Loucy (cell line): ENCODE measurements around the gene RASGEF1B.
A peak's percentile ranks its signal among the peaks of the same experiment; 100 is the strongest.

Experiments used
- H2AFZ ChIP-seq: fragments of 200-600 bp; sonication (generic); 2 replicates; pipeline ENCODE4 v1.6.0; 2016; ENCODE audit warnings: antibody characterized with exemption, mild to moderate bottlenecking, low read length, moderate library complexity
- H3F3A ChIP-seq: fragments of 200-600 bp; 2 replicates; pipeline ENCODE4 v1.6.0; 2016; ENCODE audit warnings: antibody characterized with exemption, low read depth, mild to moderate bottlenecking
- H3K27me3 ChIP-seq: fragments of 200-600 bp; sonication (generic); 2 replicates; pipeline ENCODE4 v1.6.1; 2014; ENCODE audit warnings: low read length, mild to moderate bottlenecking; ENCODE audit not compliant: insufficient read depth, poor library complexity, severe bottlenecking
- H3K36me3 ChIP-seq: fragments of 200-600 bp; sonication (generic); 2 replicates; pipeline ENCODE4 v1.6.1; 2016; ENCODE audit warnings: low read length; ENCODE audit not compliant: insufficient read depth
- H3K4me1 ChIP-seq: fragments of 200-600 bp; sonication (generic); 2 replicates; pipeline ENCODE4 v1.5.1; 2014; ENCODE audit warnings: low read length, mild to moderate bottlenecking; ENCODE audit not compliant: insufficient read depth, poor library complexity, severe bottlenecking
- H3K4me2 ChIP-seq: fragments of 200-600 bp; sonication (generic); 2 replicates; pipeline ENCODE4 v1.6.0; 2014; ENCODE audit warnings: antibody characterized with exemption, low read length, low read depth, mild to moderate bottlenecking; ENCODE audit not compliant: poor library complexity, severe bottlenecking
- H3K4me3 ChIP-seq: fragments of 200-600 bp; sonication (generic); 2 replicates; pipeline ENCODE4 v1.5.1; 2014; ENCODE audit warnings: low read length, mild to moderate bottlenecking, mixed read lengths; ENCODE audit not compliant: poor library complexity, severe bottlenecking
- H3K79me2 ChIP-seq: fragments of 200-600 bp; sonication (generic); 2 replicates; pipeline ENCODE4 v1.6.1; 2014; ENCODE audit warnings: low read length; ENCODE audit not compliant: insufficient read depth
- H3K9ac ChIP-seq: fragments of 200-600 bp; sonication (generic); 2 replicates; pipeline ENCODE4 v1.6.0; 2014; ENCODE audit warnings: mild to moderate bottlenecking, low read depth, low read length, moderate library complexity; ENCODE audit not compliant: poor library complexity, severe bottlenecking
- H3K9me2 ChIP-seq: fragments of 200-600 bp; sonication (generic); replicated peaks from 2 replicates; pipeline ENCODE4 v1.6.1; 2016; ENCODE audit warnings: low read depth, low read length, mixed read lengths
- H3K9me3 ChIP-seq: fragments of 200-600 bp; sonication (generic); 2 replicates; pipeline ENCODE4 v1.6.1; 2014; ENCODE audit warnings: mild to moderate bottlenecking, antibody characterized with exemption, low read length, low read depth; ENCODE audit not compliant: insufficient read depth
- H4K20me1 ChIP-seq: fragments of 200-600 bp; sonication (generic); 2 replicates; pipeline ENCODE4 v1.6.0; 2014; ENCODE audit warnings: antibody characterized with exemption, low read length, mild to moderate bottlenecking; ENCODE audit not compliant: insufficient read depth, poor library complexity, severe bottlenecking
- CTCF ChIP-seq: fragments of 200-600 bp; sonication (generic); conservative IDR thresholded peaks from 2 replicates; pipeline ENCODE4 v1.5.1; 2014; ENCODE audit warnings: mild to moderate bottlenecking, antibody characterized with exemption, low read length
- EZH2phosphoT487 ChIP-seq: fragments of 200-600 bp; IDR thresholded peaks from 2 replicates; pipeline ENCODE4 v1.6.1; 2018; ENCODE audit warnings: antibody characterized with exemption, mild to moderate bottlenecking, moderate library complexity, borderline replicate concordance

Gene RASGEF1B

GRCh38 chr4:81395239-81395638 is 76.5 kb downstream of the RASGEF1B start:
- Histone ChIP-seq H3K4me1 (peaks cover 12% of the 10 kb centered on the region), H4K20me1 (no peaks in the 10 kb centered on the region), H3K27me3 (no peaks in the 10 kb centered on the region), H3F3A (no peaks in the 10 kb centered on the region), H3K9me3 (no peaks in the 10 kb centered on the region), H3K4me3 (no peak overlapping the region), H3K36me3 (no peaks in the 10 kb centered on the region), H3K9me2 (no peaks in the 10 kb centered on the region), H2AFZ (no peak overlapping the region), H3K9ac (no peak overlapping the region), H3K4me2 (no peak overlapping the region), H3K79me2 (no peaks in the 10 kb centered on the region)
- TF ChIP-seq EZH2phosphoT487: no peak
- no peak for TF ChIP-seq CTCF

GRCh38 chr4:81392164-81392563 is 79.5 kb downstream of the RASGEF1B start:
- Histone ChIP-seq H3K79me2 (no peaks in the 10 kb centered on the region), H3K9me2 (no peaks in the 10 kb centered on the region), H3K9ac (no peak overlapping the region)

GRCh38 chr4:81389720-81390119 is 82.0 kb downstream of the RASGEF1B start:
- Histone ChIP-seq H3K4me2 (no peak overlapping the region), H4K20me1 (no peaks in the 10 kb centered on the region), H2AFZ (no peak overlapping the region), H3K79me2 (no peaks in the 10 kb centered on the region), H3K4me3 (no peak overlapping the region), H3K36me3 (no peaks in the 10 kb centered on the region), H3K27me3 (no peaks in the 10 kb centered on the region), H3K4me1 (peaks cover 12% of the 10 kb centered on the region), H3K9ac (no peak overlapping the region), H3F3A (no peaks in the 10 kb centered on the region), H3K9me2 (no peaks in the 10 kb centered on the region), H3K9me3 (no peaks in the 10 kb centered on the region)
- TF ChIP-seq CTCF: no peak
- no peak for TF ChIP-seq EZH2phosphoT487

More at GRCh38 chr4:81392164-81392563, 79.5 kb downstream of the RASGEF1B start:
- H3K9me3 ChIP-seq: no peaks in the 10 kb centered on the region
- no peaks in the 10 kb centered on the region for H4K20me1 ChIP-seq
- H3K4me3 ChIP-seq: no peak overlapping the region
- TF ChIP-seq CTCF (no peak), EZH2phosphoT487 (no peak)
- no peaks in the 10 kb centered on the region for H3K27me3 ChIP-seq
- H3K4me2 ChIP-seq: peak overlapping the region; percentile 12
- no peaks in the 10 kb centered on the region for H3F3A ChIP-seq
- H3K36me3 ChIP-seq: no peaks in the 10 kb centered on the region
- peak overlapping the region; percentile 32; the same call in 1 of the 2 replicates for H2AFZ ChIP-seq
- H3K4me1 ChIP-seq: peaks cover 12% of the 10 kb centered on the region
